ENCODE results near the gene KISS1R. TPM values are rescaled to one million over a fixed set of nuclear protein-coding genes. Genes with fewer than 3 reads are reported as not detected.

Gene KISS1R
- total RNA-seq, 4 donors from 2014 or later: not detected

GRCh38 chr19:960020-960419, 42.9 kb downstream of the KISS1R start:
- no peaks in the 10 kb centered on the region for H3K27me3 ChIP-seq
- H3K9me3 ChIP-seq: no peaks in the 10 kb centered on the region
- H3K27ac ChIP-seq (replicated peaks in 1 of 4): no peak overlapping the region
- no peak for TF ChIP-seq CTCF (IDR thresholded peaks at IDR 0.05)
- no peak for TF ChIP-seq POLR2A (IDR thresholded peaks at IDR 0.05; ENCODE audit: low read depth)
- TF ChIP-seq EP300 (IDR thresholded peaks at IDR 0.05): no peak
- TF ChIP-seq POLR2AphosphoS5 (IDR thresholded peaks at IDR 0.05): no peak
- H3K4me3 ChIP-seq: no peak overlapping the region
- no peak for DNase-seq (ENCODE audit: extremely low spot score)
- WGBS: 84% methylated on average over 11 of the region's 12 CpGs
- H3K4me1 ChIP-seq: no peaks in the 10 kb centered on the region
- intact Hi-C loops (cut with DNase I): no loop called here
- H3K36me3 ChIP-seq: peaks cover 0 to 33% (median 20%) of the 10 kb centered on the region in 4 donors

- Histone ChIP-seq H3K4me1 (no peaks in the 10 kb centered on the region), H3K36me3 (peaks cover 0 to 36% (median 24%) of the 10 kb centered on the region in 4 donors), H3K4me3 (no peak overlapping the region), H3K27me3 (no peaks in the 10 kb centered on the region), H3K27ac (replicated peaks in 1 of 4) (no peak overlapping the region), H3K9me3 (no peaks in the 10 kb centered on the region)
- 67% methylated on average over 3 of the region's 8 CpGs for WGBS
- intact Hi-C loops (cut with DNase I): no loop called here
- TF ChIP-seq CTCF (IDR thresholded peaks at IDR 0.05) (no peak), EP300 (IDR thresholded peaks at IDR 0.05) (no peak), POLR2AphosphoS5 (IDR thresholded peaks at IDR 0.05) (no peak), POLR2A (IDR thresholded peaks at IDR 0.05; ENCODE audit: low read depth) (no peak)
- DNase-seq (ENCODE audit: extremely low spot score): no peak
Measured at GRCh38 chr19:960601-960938, 43.4 kb downstream of the KISS1R start.

GRCh38 chr19:961866-962620, 44.9 kb downstream of the KISS1R start:
- no peak for TF ChIP-seq POLR2AphosphoS5 (IDR thresholded peaks at IDR 0.05)
- TF ChIP-seq CTCF (IDR thresholded peaks at IDR 0.05): no peak
- TF ChIP-seq EP300 (IDR thresholded peaks at IDR 0.05): no peak
- TF ChIP-seq POLR2A (IDR thresholded peaks at IDR 0.05; ENCODE audit: low read depth): no peak

DNA sequence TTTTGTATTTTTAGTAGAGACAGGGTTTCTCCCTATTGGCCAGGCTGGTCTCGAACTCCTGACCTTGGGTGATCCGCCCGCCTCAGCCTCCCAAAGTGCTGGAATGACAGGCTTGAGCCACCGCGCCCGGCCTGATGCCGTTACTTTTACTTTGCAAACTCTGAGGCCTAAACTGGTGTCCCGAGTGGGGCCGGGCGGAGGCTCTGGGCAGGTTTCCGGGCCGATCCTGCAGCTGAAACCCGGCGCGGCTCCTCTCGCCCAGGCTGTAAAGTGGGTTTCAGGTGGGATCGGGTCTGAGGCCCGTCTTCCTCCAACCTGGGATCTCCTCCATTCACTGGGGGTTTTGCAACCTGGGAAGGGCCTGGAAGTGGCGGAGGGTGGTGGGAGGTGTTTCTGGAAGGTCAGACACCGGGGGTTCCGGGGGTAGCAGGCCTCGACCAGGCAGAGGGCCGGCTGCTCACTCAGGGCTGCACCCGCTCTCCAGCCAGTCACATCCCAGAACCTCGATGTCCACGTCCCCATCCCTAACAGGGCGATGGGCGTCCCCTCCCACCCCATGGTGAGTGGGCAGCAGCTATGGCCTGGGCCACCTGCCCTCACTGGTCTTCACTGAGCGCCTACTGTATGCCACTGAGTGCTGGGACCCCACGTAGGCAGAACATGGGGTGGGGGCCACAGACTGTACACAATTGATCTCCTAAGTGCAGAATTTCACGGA, 45.7 kb downstream of the KISS1R start:
- intact Hi-C loops (cut with DNase I): no loop called here
- Histone ChIP-seq H3K36me3 (peaks cover 7 to 48% (median 38%) of the 10 kb centered on the region in 4 donors), H3K27me3 (no peaks in the 10 kb centered on the region), H3K4me1 (no peaks in the 10 kb centered on the region), H3K9me3 (no peaks in the 10 kb centered on the region), H3K4me3 (no peak overlapping the region), H3K27ac (replicated peaks in 1 of 4) (no peak overlapping the region)
- 86% methylated on average over 31 of the region's 31 CpGs for WGBS
- no peak for DNase-seq (ENCODE audit: extremely low spot score)
- TF ChIP-seq POLR2AphosphoS5 (IDR thresholded peaks at IDR 0.05): no peak
- no peak for TF ChIP-seq POLR2A (IDR thresholded peaks at IDR 0.05; ENCODE audit: low read depth)
- TF ChIP-seq CTCF (IDR thresholded peaks at IDR 0.05): no peak
- TF ChIP-seq EP300 (IDR thresholded peaks at IDR 0.05): no peak

More at GRCh38 chr19:961866-962620, 44.9 kb downstream of the KISS1R start:
- H3K27me3 ChIP-seq: no peaks in the 10 kb centered on the region
- H3K4me3 ChIP-seq: no peak overlapping the region
- WGBS: 72% methylated on average over 12 of the region's 14 CpGs
- intact Hi-C loops (cut with DNase I): no loop called here
- H3K27ac ChIP-seq (replicated peaks in 1 of 4): no peak overlapping the region
- DNase-seq (ENCODE audit: extremely low spot score): no peak
- no peaks in the 10 kb centered on the region for H3K4me1 ChIP-seq
- peaks cover 7 to 44% (median 32%) of the 10 kb centered on the region in 4 donors for H3K36me3 ChIP-seq
- H3K9me3 ChIP-seq: no peaks in the 10 kb centered on the region

All from esophagus muscularis mucosa (tissue), 4 donors.